PC-3 (cell line): ENCODE results near the gene ARHGAP24. TPM values are rescaled to one million over a fixed set of nuclear protein-coding genes. Genes with fewer than 3 reads are reported as not detected.

Source experiments
- ATAC-seq: fragments of 200-7000 bp; cut with Tn5 transposase; 2 replicates; pipeline ENCODE4 v1.9.1; 2020; ENCODE audit warnings: mild to moderate bottlenecking, moderate library complexity
- BruUV-seq: library from RNA; stranded (reverse); fragments of 400-500 nt; replicated peaks from 2 replicates; lab custom pipeline; 2021; lab: Mats Ljungman, UMichigan
- CTCF ChIA-PET: fragments of 300-600 bp; sonication (Branson Sonifier 250); formaldehyde crosslinking; loops from one replicate; lab custom pipeline; 2022; ENCODE audit warnings: antibody characterized with exemption; lab: Charles Lee
- POLR2A ChIA-PET: fragments of 300-600 bp; sonication (Branson Sonifier 250); formaldehyde crosslinking; loops from one replicate; lab custom pipeline; 2022; ENCODE audit warnings: antibody characterized with exemption; ENCODE audit not compliant: unreplicated experiment; lab: Charles Lee
- DNase-seq: peaks from one replicate; pipeline ENCODE4 v3.0.0-alpha.2; 2015
- H2AFZ ChIP-seq: fragments of 300-600 bp; sonication (generic); 2 replicates; pipeline ENCODE4 v1.6.0; 2016; ENCODE audit warnings: antibody characterized with exemption, low read length
- H3F3A ChIP-seq: fragments of 300-600 bp; sonication (generic); one replicate; pipeline ENCODE4 v1.6.0; 2017; ENCODE audit warnings: antibody characterized with exemption, low read length, control low read depth, mild to moderate bottlenecking; ENCODE audit not compliant: unreplicated experiment
- H3K27ac ChIP-seq: fragments of 300-600 bp; sonication (generic); 2 replicates; pipeline ENCODE4 v1.5.1; 2016; ENCODE audit warnings: mild to moderate bottlenecking, low read length
- H3K27me3 ChIP-seq: fragments of 300-600 bp; sonication (generic); 2 replicates; pipeline ENCODE4 v1.6.1; 2016; ENCODE audit warnings: low read length, mixed read lengths
- H3K36me3 ChIP-seq: fragments of 300-600 bp; sonication (generic); 2 replicates; pipeline ENCODE4 v1.6.1; 2016; ENCODE audit warnings: low read depth, mixed run types, low read length, mixed read lengths
- H3K4me1 ChIP-seq: fragments of 300-600 bp; sonication (generic); 2 replicates; pipeline ENCODE4 v1.5.1; 2016; ENCODE audit warnings: low read length; ENCODE audit not compliant: insufficient read depth
- H3K4me2 ChIP-seq: fragments of 300-600 bp; sonication (generic); 2 replicates; pipeline ENCODE4 v1.6.0; 2016; ENCODE audit warnings: low read length
- H3K4me3 ChIP-seq: fragments of 300-600 bp; sonication (generic); 2 replicates; pipeline ENCODE4 v1.5.1; 2016; ENCODE audit warnings: mild to moderate bottlenecking, low read length, mixed read lengths
- H3K79me2 ChIP-seq: fragments of 300-600 bp; sonication (generic); 2 replicates; pipeline ENCODE4 v1.6.1; 2017; ENCODE audit warnings: low read length, mixed read lengths
- H3K9ac ChIP-seq: fragments of 300-600 bp; sonication (generic); 2 replicates; pipeline ENCODE4 v1.6.0; 2016; ENCODE audit warnings: mild to moderate bottlenecking, low read length
- H3K9me2 ChIP-seq: fragments of 300-600 bp; sonication (generic); replicated peaks from 2 replicates; pipeline ENCODE4 v1.6.1; 2016; ENCODE audit warnings: mixed run types, low read length, mixed read lengths
- H3K9me3 ChIP-seq: fragments of 300-600 bp; sonication (generic); 2 replicates; pipeline ENCODE4 v1.6.1; 2016; ENCODE audit warnings: low read length, mixed read lengths
- H4K20me1 ChIP-seq: fragments of 300-600 bp; sonication (generic); 2 replicates; pipeline ENCODE4 v1.6.1; 2016; ENCODE audit warnings: low read length, mixed read lengths
- CTCF ChIP-seq: fragments of 300-600 bp; sonication (generic); conservative IDR thresholded peaks from 2 replicates; pipeline ENCODE4 v1.5.1; 2017; ENCODE audit warnings: antibody characterized with exemption, low read depth, mild to moderate bottlenecking, low read length
- EZH2 ChIP-seq: fragments of 300-600 bp; sonication (generic); IDR thresholded peaks from one replicate; pipeline ENCODE4 v1.6.1; 2017; ENCODE audit warnings: antibody characterized with exemption, mild to moderate bottlenecking, low read length; ENCODE audit not compliant: unreplicated experiment
- EZH2phosphoT487 ChIP-seq: fragments of 300-600 bp; sonication (generic); IDR thresholded peaks from 2 replicates; pipeline ENCODE4 v1.6.1; 2018; ENCODE audit warnings: mild to moderate bottlenecking, antibody characterized with exemption, low read length, borderline replicate concordance
- intact Hi-C: fragments of 100-400 bp; cut with micrococcal nuclease; formaldehyde crosslinking; loops from 2 replicates; pipeline ENCODE4 v1.9.0; 2023
- total RNA-seq: library from RNA; depleted of rRNA; stranded (reverse); fragments of >200 nt; gene quantifications from 2 replicates; pipeline ENCODE4 v1.2.3, GENCODE V29; 2014

ARHGAP24 gene
- total RNA-seq, 1 experiment from 2014 or later, result 7.4 TPM

DNA sequence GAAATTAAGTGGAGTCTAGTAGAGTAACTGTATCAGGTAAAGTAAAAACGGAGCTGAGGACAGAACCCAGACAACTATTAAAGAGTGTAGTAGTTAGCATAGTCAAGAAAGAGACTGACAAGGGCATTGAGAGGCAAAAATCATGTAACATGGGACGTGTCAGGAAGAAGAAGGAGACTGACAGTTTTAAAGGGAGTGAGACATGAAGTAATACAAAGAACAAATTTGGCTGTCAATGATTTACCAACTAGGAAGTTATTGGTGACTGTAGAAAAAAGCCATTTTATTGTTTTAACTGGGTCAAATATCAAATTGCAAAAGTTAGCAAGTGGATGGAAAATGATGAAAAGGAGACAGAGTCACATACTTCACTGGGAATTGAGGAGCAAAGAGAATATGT lies 462.6 kb downstream of the ARHGAP24 start:
- intact Hi-C loops, result no loop called here
- Histone ChIP-seq H3K27me3 (no peaks in the 10 kb centered on the region), H2AFZ (no peak overlapping the region), H3K9me3 (no peaks in the 10 kb centered on the region), H3K27ac (no peak overlapping the region), H3K36me3 (no peaks in the 10 kb centered on the region), H3K4me1 (no peaks in the 10 kb centered on the region), H3K4me2 (no peak overlapping the region), H3K9me2 (no peaks in the 10 kb centered on the region), H3K4me3 (no peak overlapping the region), H3F3A (no peaks in the 10 kb centered on the region), H3K79me2 (no peaks in the 10 kb centered on the region), H4K20me1 (no peaks in the 10 kb centered on the region), H3K9ac (no peak overlapping the region)
- POLR2A ChIA-PET, result no interaction called here
- DNase-seq, result no peak
- TF ChIP-seq EZH2 (no peak), CTCF (no peak), EZH2phosphoT487 (no peak)
- no TSS peak for BruUV-seq
- ATAC-seq, result no peak
- CTCF ChIA-PET, result no interaction called here

DNA sequence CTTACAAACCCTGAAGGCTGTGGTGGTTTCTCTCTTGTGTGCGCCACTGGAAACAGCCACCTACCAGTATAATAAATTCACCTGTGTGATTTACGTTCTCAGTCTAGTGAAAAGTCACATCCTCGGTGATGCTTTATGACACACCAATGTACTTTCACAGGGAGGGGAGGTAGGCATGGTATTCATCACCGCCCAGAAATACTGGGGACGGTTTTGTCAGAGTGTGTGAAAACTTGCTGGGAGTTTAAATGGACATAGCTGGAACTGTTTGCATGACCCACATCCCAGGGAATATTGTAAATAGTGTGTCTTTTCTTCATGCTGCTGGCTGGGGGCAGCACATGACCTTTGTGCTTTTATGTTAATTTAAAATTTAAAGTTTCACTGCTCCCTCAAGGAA lies 463.1 kb downstream of the ARHGAP24 start:
- intact Hi-C loops, result no loop called here
- ATAC-seq, result no peak
- no TSS peak for BruUV-seq
- H4K20me1 ChIP-seq, result no peaks in the 10 kb centered on the region
- H3K9me3 ChIP-seq, result no peaks in the 10 kb centered on the region
- no peak overlapping the region for H3K27ac ChIP-seq
- no peak overlapping the region for H3K4me2 ChIP-seq
- no peak overlapping the region for H2AFZ ChIP-seq
- TF ChIP-seq EZH2 (no peak), EZH2phosphoT487 (no peak), CTCF (no peak)
- H3F3A ChIP-seq, result no peaks in the 10 kb centered on the region
- no peaks in the 10 kb centered on the region for H3K36me3 ChIP-seq
- H3K9me2 ChIP-seq, result no peaks in the 10 kb centered on the region
- H3K9ac ChIP-seq, result no peak overlapping the region
- ChIA-PET CTCF (no interaction called here), POLR2A (no interaction called here)
- no peaks in the 10 kb centered on the region for H3K27me3 ChIP-seq
- no peaks in the 10 kb centered on the region for H3K79me2 ChIP-seq
- H3K4me1 ChIP-seq, result no peaks in the 10 kb centered on the region
- no peak for DNase-seq
- H3K4me3 ChIP-seq, result no peak overlapping the region

GRCh38 chr4:85938902-85939301 lies 464.0 kb downstream of the ARHGAP24 start:
- H3K36me3 ChIP-seq, result no peaks in the 10 kb centered on the region
- no peaks in the 10 kb centered on the region for H3K9me2 ChIP-seq
- DNase-seq (no peak), ATAC-seq (no peak)
- no peaks in the 10 kb centered on the region for H3K79me2 ChIP-seq
- no peaks in the 10 kb centered on the region for H4K20me1 ChIP-seq
- POLR2A ChIA-PET, result no interaction called here
- H3K27me3 ChIP-seq, result no peaks in the 10 kb centered on the region
- no peak overlapping the region for H2AFZ ChIP-seq
- H3K27ac ChIP-seq, result no peak overlapping the region
- no peak for TF ChIP-seq EZH2phosphoT487
- no peak for TF ChIP-seq CTCF
- TF ChIP-seq EZH2, result no peak
- H3K9me3 ChIP-seq, result no peaks in the 10 kb centered on the region
- no peak overlapping the region for H3K4me2 ChIP-seq
- no TSS peak for BruUV-seq
- no peak overlapping the region for H3K9ac ChIP-seq
- no peaks in the 10 kb centered on the region for H3F3A ChIP-seq
- CTCF ChIA-PET, result no interaction called here
- H3K4me3 ChIP-seq, result no peak overlapping the region
- H3K4me1 ChIP-seq, result no peaks in the 10 kb centered on the region
- intact Hi-C loops, result no loop called here
